ENCODE data around the gene EXOC3L1.

EXOC3L1 gene

GRCh38 chr16:67161595-67162058 lies 28.3 kb downstream of the EXOC3L1 start:
- no peak for DNase-seq

GRCh38 chr16:67158637-67159600 lies 31.0 kb downstream of the EXOC3L1 start:
- peak; percentile 66 for DNase-seq

GRCh38 chr16:67157892-67158635 lies 31.9 kb downstream of the EXOC3L1 start:
- peak; percentile 17 for DNase-seq

GRCh38 chr16:67157106-67157748 lies 32.7 kb downstream of the EXOC3L1 start:
- DNase-seq = no peak

GRCh38 chr16:67156143-67156844 lies 33.6 kb downstream of the EXOC3L1 start:
- no peak for DNase-seq

GRCh38 chr16:67155295-67156142 lies 34.4 kb downstream of the EXOC3L1 start:
- DNase-seq = peak; percentile 86

- no peak for DNase-seq
Observed at GRCh38 chr16:67154578-67155294, 35.2 kb downstream of the EXOC3L1 start.

- peak; percentile 26 for DNase-seq
Observed at GRCh38 chr16:67151431-67152097, 38.4 kb downstream of the EXOC3L1 start.

- peak; percentile 44 for DNase-seq
Observed at GRCh38 chr16:67150833-67151396, 39.0 kb downstream of the EXOC3L1 start, which contains the start of gene B3GNT9. B3GNT9 (minus strand) TSS chr16:67150998; CDS start chr16:67150485, 513 bp downstream.

- peak; percentile 18 for DNase-seq
Observed at GRCh38 chr16:67150047-67150832, 39.7 kb downstream of the EXOC3L1 start.

GRCh38 chr16:67149276-67150046 lies 40.5 kb downstream of the EXOC3L1 start:
- DNase-seq = no peak

GRCh38 chr16:67148656-67149275 lies 41.2 kb downstream of the EXOC3L1 start:
- no peak for DNase-seq

- no peak for DNase-seq
Observed at GRCh38 chr16:67148221-67148620, 41.7 kb downstream of the EXOC3L1 start.

- no peak for DNase-seq
Observed at GRCh38 chr16:67147437-67148140, 42.3 kb downstream of the EXOC3L1 start.

- no peak for DNase-seq
Observed at GRCh38 chr16:67146523-67147357, 43.2 kb downstream of the EXOC3L1 start.

GRCh38 chr16:67145746-67146145 lies 44.2 kb downstream of the EXOC3L1 start:
- DNase-seq = no peak
